Coronary artery (tissue), 2 donors: ENCODE data around the gene WWC1.

Experiments used
- DNase-seq: peaks from one replicate; pipeline ENCODE4 v3.0.0-alpha.2; 2017; ENCODE audit warnings: low spot score
- H3K27ac ChIP-seq, 2 donors: fragments of 200-600 bp; sonication (generic); one replicate each; pipeline ENCODE4 v1.5.1; 2016 to 2019
- H3K4me3 ChIP-seq: fragments of 200-600 bp; sonication (generic); 2 replicates; pipeline ENCODE4 v1.5.1; 2016; ENCODE audit warnings: mild to moderate bottlenecking, moderate library complexity
- CTCF ChIP-seq: fragments of 200-600 bp; sonication (generic); IDR thresholded peaks from one replicate; pipeline ENCODE4 v1.5.1; 2019; ENCODE audit warnings: antibody characterized with exemption

WWC1 gene

GRCh38 chr5:168327451-168327850 is 36.0 kb downstream of the WWC1 start:
- no peak for TF ChIP-seq CTCF
- no peak for DNase-seq
- no peak overlapping the region for H3K27ac ChIP-seq
- no peak overlapping the region for H3K4me3 ChIP-seq

GRCh38 chr5:168327994-168328393 is 36.5 kb downstream of the WWC1 start:
- H3K4me3 ChIP-seq: no peak overlapping the region
- H3K27ac ChIP-seq: no peak overlapping the region
- no peak for TF ChIP-seq CTCF
- DNase-seq: no peak

GRCh38 chr5:168328814-168329213 is 37.4 kb downstream of the WWC1 start:
- Histone ChIP-seq H3K27ac (no peak overlapping the region), H3K4me3 (no peak overlapping the region)
- no peak for DNase-seq
- no peak for TF ChIP-seq CTCF

- Histone ChIP-seq H3K27ac (no peak overlapping the region), H3K4me3 (no peak overlapping the region)
- DNase-seq: no peak
- no peak for TF ChIP-seq CTCF
Measured at GRCh38 chr5:168329302-168329701, 37.9 kb downstream of the WWC1 start.

- no peak for DNase-seq
Measured at GRCh38 chr5:168332042-168332441, 40.6 kb downstream of the WWC1 start.

GRCh38 chr5:168334280-168334679 is 42.8 kb downstream of the WWC1 start:
- no peak for TF ChIP-seq CTCF
- Histone ChIP-seq H3K27ac (no peak overlapping the region), H3K4me3 (no peak overlapping the region)
- DNase-seq: no peak

More at GRCh38 chr5:168332042-168332441, 40.6 kb downstream of the WWC1 start:
- TF ChIP-seq CTCF: no peak
- Histone ChIP-seq H3K27ac (no peak overlapping the region), H3K4me3 (no peak overlapping the region)

GRCh38 chr5:168334695-168335094 is 43.2 kb downstream of the WWC1 start:
- H3K4me3 ChIP-seq: no peak overlapping the region
- no peak overlapping the region for H3K27ac ChIP-seq
- no peak for TF ChIP-seq CTCF
- no peak for DNase-seq
